ENCODE data around the gene ACKR3. TPM values are rescaled to one million over a fixed set of nuclear protein-coding genes. Genes with fewer than 3 reads are reported as not detected.
A peak's percentile ranks its signal among the peaks of the same experiment; 100 is the strongest.

The ACKR3 gene
- total RNA-seq, 6 experiments from 2014 or later = 0.66 to 57.0 (median 4.7) TPM

DNA sequence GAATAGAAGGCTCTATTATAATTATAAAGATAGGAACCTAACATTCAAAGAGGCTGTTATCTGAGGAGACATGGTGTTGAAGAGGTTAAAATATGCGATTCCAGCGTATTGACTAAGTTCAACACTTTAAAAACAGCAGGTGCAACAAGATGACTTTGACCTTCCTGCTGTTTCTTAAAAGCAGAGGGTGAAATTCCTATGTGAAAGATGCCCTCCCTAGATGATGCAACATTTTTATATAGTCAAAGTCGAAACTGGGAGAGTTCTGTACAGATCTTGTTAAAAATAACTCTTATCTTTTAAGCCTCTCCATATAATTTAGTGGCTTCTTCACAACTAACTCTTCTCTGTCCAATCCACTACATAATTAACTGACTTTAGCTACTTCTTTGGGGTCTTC is 4.4 kb upstream of the ACKR3 start:
- no peak overlapping the region for H3K27ac ChIP-seq
- no peaks in the 10 kb centered on the region for H3K36me3 ChIP-seq
- no peak for ATAC-seq
- H3K4me1 ChIP-seq = peaks cover 0 to 26% (median 5%) of the 10 kb centered on the region in 4 donors
- no peaks in the 10 kb centered on the region for H3K27me3 ChIP-seq
- no peak for DNase-seq
- TF ChIP-seq, protein P1, sequence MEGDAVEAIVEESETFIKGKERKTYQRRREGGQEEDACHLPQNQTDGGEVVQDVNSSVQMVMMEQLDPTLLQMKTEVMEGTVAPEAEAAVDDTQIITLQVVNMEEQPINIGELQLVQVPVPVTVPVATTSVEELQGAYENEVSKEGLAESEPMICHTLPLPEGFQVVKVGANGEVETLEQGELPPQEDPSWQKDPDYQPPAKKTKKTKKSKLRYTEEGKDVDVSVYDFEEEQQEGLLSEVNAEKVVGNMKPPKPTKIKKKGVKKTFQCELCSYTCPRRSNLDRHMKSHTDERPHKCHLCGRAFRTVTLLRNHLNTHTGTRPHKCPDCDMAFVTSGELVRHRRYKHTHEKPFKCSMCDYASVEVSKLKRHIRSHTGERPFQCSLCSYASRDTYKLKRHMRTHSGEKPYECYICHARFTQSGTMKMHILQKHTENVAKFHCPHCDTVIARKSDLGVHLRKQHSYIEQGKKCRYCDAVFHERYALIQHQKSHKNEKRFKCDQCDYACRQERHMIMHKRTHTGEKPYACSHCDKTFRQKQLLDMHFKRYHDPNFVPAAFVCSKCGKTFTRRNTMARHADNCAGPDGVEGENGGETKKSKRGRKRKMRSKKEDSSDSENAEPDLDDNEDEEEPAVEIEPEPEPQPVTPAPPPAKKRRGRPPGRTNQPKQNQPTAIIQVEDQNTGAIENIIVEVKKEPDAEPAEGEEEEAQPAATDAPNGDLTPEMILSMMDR (IDR thresholded peaks at IDR 0.05) = no peak
- no peak for TF ChIP-seq POLR2A (IDR thresholded peaks at IDR 0.05)
- 21% methylated on average over 3 of the region's 3 CpGs for WGBS (ENCODE audit: insufficient coverage, low coverage, low lambda C conversion rate, missing lambda C conversion rate)
- intact Hi-C loops (cut with DNase I) = no loop called here
- no peak overlapping the region for H3K4me3 ChIP-seq
- H3K9me3 ChIP-seq = no peaks in the 10 kb centered on the region

DNA sequence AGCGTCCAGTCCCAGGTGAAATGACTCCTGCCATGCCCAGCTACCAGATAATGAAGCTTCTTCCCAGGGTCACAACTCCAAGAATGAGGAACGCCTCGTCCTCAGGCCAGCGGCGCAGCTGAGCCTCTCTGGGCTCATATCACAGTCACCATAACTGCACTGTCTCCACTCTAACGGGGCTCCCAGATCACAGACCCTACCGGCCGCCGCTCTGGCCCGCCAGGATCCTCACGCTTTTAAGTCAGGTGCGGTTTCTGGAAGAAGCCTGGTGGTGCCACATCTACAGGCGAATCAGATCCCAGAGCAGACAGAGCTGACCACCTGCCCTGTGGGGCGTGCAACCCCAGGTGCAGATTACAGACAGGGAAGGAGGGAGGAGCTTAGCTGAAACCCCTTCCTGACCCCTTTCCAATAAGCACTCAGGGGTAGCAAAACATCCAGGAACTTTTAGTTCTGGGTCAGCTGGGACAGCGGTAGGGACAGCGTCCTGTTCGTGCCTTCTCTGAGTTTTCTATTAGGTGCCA is 3.7 kb upstream of the ACKR3 start:
- ATAC-seq = no peak
- H3K27ac ChIP-seq = no peak overlapping the region
- H3K27me3 ChIP-seq = no peaks in the 10 kb centered on the region
- TF ChIP-seq POLR2A (IDR thresholded peaks at IDR 0.05) = no peak
- TF ChIP-seq, protein P1 (IDR thresholded peaks at IDR 0.05) = no peak
- no peaks in the 10 kb centered on the region for H3K9me3 ChIP-seq
- H3K36me3 ChIP-seq = no peaks in the 10 kb centered on the region
- peaks cover 0 to 26% (median 5%) of the 10 kb centered on the region in 4 donors for H3K4me1 ChIP-seq
- 82% methylated on average over 4 of the region's 17 CpGs for WGBS (ENCODE audit: insufficient coverage, low coverage, low lambda C conversion rate, missing lambda C conversion rate)
- no peak for DNase-seq
- intact Hi-C loops (cut with DNase I) = no loop called here
- H3K4me3 ChIP-seq = no peak overlapping the region

DNA sequence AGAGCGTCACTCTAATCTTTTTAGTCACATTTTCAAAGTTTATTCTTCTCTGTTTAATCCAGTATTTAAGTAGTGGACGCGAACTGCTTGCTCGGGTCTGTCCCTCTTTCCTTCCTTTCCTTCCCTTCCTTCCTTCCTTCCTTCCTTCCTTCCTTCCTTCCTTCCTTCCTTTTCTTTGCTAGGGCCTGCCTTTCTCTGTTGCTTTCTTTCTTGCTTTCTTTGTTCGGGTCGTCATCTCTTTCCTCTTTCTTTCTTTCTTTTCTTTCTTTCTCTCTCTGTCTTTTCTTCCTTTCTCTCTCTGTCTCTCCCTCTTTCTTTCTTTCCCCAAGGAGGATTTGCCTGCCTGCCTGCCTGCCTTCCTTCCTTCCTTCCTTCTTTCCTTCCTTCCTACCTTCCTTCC is 3.0 kb upstream of the ACKR3 start:
- no peaks in the 10 kb centered on the region for H3K9me3 ChIP-seq
- no peak for ATAC-seq
- H3K4me1 ChIP-seq = peaks cover 0 to 26% (median 5%) of the 10 kb centered on the region in 4 donors
- no peak overlapping the region for H3K27ac ChIP-seq
- intact Hi-C loops (cut with DNase I) = no loop called here
- H3K4me3 ChIP-seq = no peak overlapping the region
- no peak for TF ChIP-seq POLR2A (IDR thresholded peaks at IDR 0.05)
- TF ChIP-seq, protein P1 (IDR thresholded peaks at IDR 0.05) = no peak
- DNase-seq = no peak
- no peaks in the 10 kb centered on the region for H3K36me3 ChIP-seq
- no peaks in the 10 kb centered on the region for H3K27me3 ChIP-seq
- 68% methylated on average over 6 of the region's 6 CpGs for WGBS (ENCODE audit: insufficient coverage, low coverage, low lambda C conversion rate, missing lambda C conversion rate)

DNA sequence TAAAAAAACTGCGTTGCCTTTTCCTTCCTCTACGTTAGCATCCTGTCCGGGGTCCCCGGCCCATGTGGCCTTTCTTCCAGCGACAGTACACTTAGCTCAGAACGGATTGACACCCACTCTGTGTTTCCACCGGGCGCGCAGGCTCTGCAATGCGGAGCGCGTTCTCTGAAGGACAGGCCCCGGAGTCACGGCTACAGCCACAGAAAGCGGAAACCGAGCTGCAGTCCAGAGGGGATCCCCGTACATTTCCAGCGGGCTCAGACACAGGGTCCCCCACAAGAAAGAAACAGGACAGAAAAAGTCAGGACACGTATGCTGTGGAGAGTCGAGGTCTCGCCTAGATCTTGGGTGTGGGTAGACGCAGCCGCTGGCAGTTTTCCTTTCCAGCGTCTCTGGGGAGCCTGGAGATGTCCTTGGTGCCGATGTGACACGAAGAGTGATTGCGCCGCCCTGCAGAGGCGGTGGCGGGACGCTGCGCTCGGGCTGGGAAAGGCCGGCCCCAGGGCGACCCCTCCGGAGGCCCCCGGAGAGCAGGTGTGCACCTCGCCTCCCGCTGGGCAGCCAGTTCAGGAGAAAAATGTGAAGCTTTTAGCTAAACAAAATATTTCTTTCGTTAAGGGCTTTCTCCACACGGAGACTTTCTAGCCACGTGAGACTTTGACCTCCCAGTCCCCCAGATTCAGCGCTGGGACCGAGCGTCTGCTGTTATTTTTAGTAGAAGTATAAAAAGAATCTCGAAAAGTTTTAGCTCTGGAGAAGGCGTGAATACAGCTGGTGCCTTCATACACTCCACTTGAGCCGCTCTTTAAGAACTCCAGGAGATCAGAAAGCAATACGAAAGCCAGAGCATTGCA is 1.3 kb upstream of the ACKR3 start:
- Histone ChIP-seq H3K4me1 (peaks cover 0 to 26% (median 5%) of the 10 kb centered on the region in 4 donors), H3K27me3 (no peaks in the 10 kb centered on the region), H3K36me3 (no peaks in the 10 kb centered on the region), H3K9me3 (no peaks in the 10 kb centered on the region), H3K27ac (peak overlapping the region; percentile 49 to 66 (median 55)), H3K4me3 (peak overlapping the region; percentile 36 to 46 (median 42))
- peak; percentile 46 to 59 (median 54) for ATAC-seq
- TF ChIP-seq, protein P1 (IDR thresholded peaks at IDR 0.05) = no peak
- TF ChIP-seq POLR2A (IDR thresholded peaks at IDR 0.05) = peak; percentile 49
- 5% methylated on average over 28 of the region's 49 CpGs for WGBS (ENCODE audit: insufficient coverage, low coverage, low lambda C conversion rate, missing lambda C conversion rate)
- peak in 2 of 3 donors; percentile 58 to 60 for DNase-seq
- intact Hi-C loops (cut with DNase I) = no loop called here
